B cell (primary cell): Measurements from ENCODE around the gene TSEN54.

ENCODE experiments used
- CTCF ChIP-seq: fragments of 200-600 bp; IDR thresholded peaks from one replicate; pipeline ENCODE4 v1.8.0; 2022; ENCODE audit warnings: antibody characterized with exemption, mild to moderate bottlenecking
- EZH2 ChIP-seq: IDR thresholded peaks from 2 replicates; pipeline ENCODE4 v1.6.1; 2012; ENCODE audit warnings: borderline replicate concordance, low read depth, mild to moderate bottlenecking, moderate library complexity, low read length; ENCODE audit not compliant: insufficient read depth, poor library complexity, severe bottlenecking

DNA sequence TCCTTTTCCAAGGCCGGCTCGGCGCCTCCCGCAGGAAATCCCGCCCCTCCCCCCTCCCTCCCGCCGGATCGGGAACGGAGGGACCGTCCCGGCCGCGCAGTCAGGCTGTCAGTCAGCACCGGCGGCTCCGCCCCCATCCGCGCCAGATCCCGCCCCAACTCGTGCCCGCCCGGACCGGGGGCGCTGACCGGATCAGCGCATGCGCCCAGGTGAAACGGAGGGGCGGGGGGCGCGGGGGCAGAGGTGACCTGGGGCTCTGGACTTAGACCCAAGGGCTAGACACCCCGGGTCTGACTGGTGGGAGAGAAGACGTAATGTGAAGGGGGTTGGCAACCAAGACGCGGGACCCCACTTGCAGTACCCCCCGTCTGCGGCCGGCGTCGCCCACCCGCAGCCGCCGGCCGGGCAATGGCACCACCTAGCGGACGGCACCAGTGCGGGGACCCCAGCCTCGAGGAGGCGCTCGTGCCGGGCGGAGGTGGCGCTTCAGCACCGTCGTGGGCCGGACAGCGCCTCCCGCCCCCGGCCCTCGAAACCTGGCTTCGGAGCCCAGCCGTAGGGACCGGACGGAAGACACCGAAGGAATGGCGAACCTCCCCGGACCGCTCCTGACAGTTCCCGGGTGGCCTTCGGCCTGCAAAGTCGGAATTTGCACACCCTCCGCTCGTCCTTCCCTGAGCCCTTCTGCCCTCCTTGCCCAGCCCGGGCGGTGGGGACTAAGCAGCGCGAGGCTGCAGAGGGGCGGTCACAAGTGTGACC is 653 bp upstream of the TSEN54 start, which contains the start of gene CASKIN2:
- TF ChIP-seq CTCF: peak; percentile 94
- no peak for TF ChIP-seq EZH2
